K562 (cell line): ENCODE data around the gene TBC1D5. TPM values are rescaled to one million over a fixed set of nuclear protein-coding genes. Genes with fewer than 3 reads are reported as not detected.

Experiments used
- BCOR ChIP-seq: fragments of 450-650 bp; IDR thresholded peaks from 2 replicates; pipeline ENCODE4 v1.6.1; 2016
- BMI1 ChIP-seq: fragments of 150-350 bp; IDR thresholded peaks from 2 replicates; pipeline ENCODE4 v1.6.1; 2014; ENCODE audit warnings: low read length
- EWSR1 ChIP-seq: fragments of 450-650 bp; IDR thresholded peaks from 2 replicates; pipeline ENCODE4 v1.6.1; 2018; ENCODE audit warnings: borderline replicate concordance, mild to moderate bottlenecking, low read depth, moderate library complexity; ENCODE audit not compliant: partially characterized antibody
- GTF2F1 ChIP-seq: IDR thresholded peaks from 2 replicates; pipeline ENCODE4 v1.6.1; 2011; ENCODE audit warnings: low read depth, low read length, improper control_type of control experiment
- HDAC3 ChIP-seq: fragments of 450-650 bp; IDR thresholded peaks from 2 replicates; pipeline ENCODE4 v1.6.1; 2018; ENCODE audit warnings: borderline replicate concordance, mild to moderate bottlenecking, moderate library complexity; ENCODE audit not compliant: partially characterized antibody
- HEY1 ChIP-seq: fragments of 250-450 bp; sonication (Bioruptor Pico); IDR thresholded peaks from 2 replicates; pipeline ENCODE4 v1.5.0; 2020; ENCODE audit warnings: mild to moderate bottlenecking, moderate library complexity, borderline replicate concordance
- IRF9 ChIP-seq: fragments of 450-650 bp; IDR thresholded peaks from 2 replicates; pipeline ENCODE4 v1.6.1; 2016; ENCODE audit warnings: missing biosample characterization, missing genetic modification characterization
- KDM1A ChIP-seq, 2 experiments: fragments of 450-650 bp; IDR thresholded peaks; 2 replicates each; pipeline ENCODE4 v1.6.1; 2016; ENCODE audit warnings: mild to moderate bottlenecking in 2 of 2
- MTA1 ChIP-seq: fragments of 450-650 bp; IDR thresholded peaks from 2 replicates; pipeline ENCODE4 v1.6.1; 2017; ENCODE audit warnings: borderline replicate concordance
- MTA3 ChIP-seq: fragments of 450-650 bp; formaldehyde crosslinking; IDR thresholded peaks from 2 replicates; pipeline ENCODE4 v1.6.1; 2017; ENCODE audit warnings: mild to moderate bottlenecking, borderline replicate concordance
- MTF1 ChIP-seq: fragments of 250-450 bp; sonication (Bioruptor Pico); IDR thresholded peaks from 2 replicates; pipeline ENCODE4 v1.9.0; 2021; ENCODE audit warnings: moderate library complexity, mild to moderate bottlenecking, inconsistent platforms, borderline replicate concordance
- MXD1 ChIP-seq: fragments of 250-450 bp; sonication (Bioruptor Pico); IDR thresholded peaks from 2 replicates; pipeline ENCODE4 v1.8.0; 2021; ENCODE audit warnings: borderline replicate concordance, mild to moderate bottlenecking, moderate library complexity; ENCODE audit not compliant: poor library complexity, severe bottlenecking
- NRF1 ChIP-seq, 2 experiments: fragments of 450-650 bp; IDR thresholded peaks in 1 of 2; conservative IDR thresholded peaks in 1 of 2; 2 replicates each; pipeline ENCODE4 v1.6.1; 2014; ENCODE audit warnings: mild to moderate bottlenecking in 2 of 2
- TCFL5 ChIP-seq: fragments of 250-450 bp; sonication (Bioruptor Pico); conservative IDR thresholded peaks from 2 replicates; pipeline ENCODE4 v1.6.1; 2021; ENCODE audit warnings: mild to moderate bottlenecking, moderate library complexity, matching md5 sums
- TFAM ChIP-seq: fragments of 250-450 bp; sonication (Bioruptor Pico); conservative IDR thresholded peaks from 2 replicates; pipeline ENCODE4 v1.5.0; 2021; ENCODE audit warnings: mild to moderate bottlenecking, moderate library complexity
- ZBTB2 ChIP-seq: fragments of 450-650 bp; IDR thresholded peaks from 2 replicates; pipeline ENCODE4 v1.6.1; 2016; ENCODE audit warnings: antibody characterized with exemption
- ZC3H8 ChIP-seq: fragments of 450-650 bp; IDR thresholded peaks from 2 replicates; pipeline ENCODE4 v1.6.1; 2017
- ZNF146 ChIP-seq: IDR thresholded peaks from one replicate; pipeline ENCODE4 v1.6.1; 2018; ENCODE audit warnings: missing compliant biosample characterization; ENCODE audit not compliant: unreplicated experiment
- ZNF239 ChIP-seq: fragments of 250-450 bp; sonication (Bioruptor Pico); IDR thresholded peaks from 2 replicates; pipeline ENCODE4 v1.4.0; 2020; ENCODE audit warnings: mild to moderate bottlenecking
- ZNF253 ChIP-seq: fragments of 250-450 bp; sonication (Bioruptor Pico); conservative IDR thresholded peaks from 2 replicates; pipeline ENCODE4 v1.6.1; 2021; ENCODE audit warnings: mild to moderate bottlenecking
- ZNF316 ChIP-seq: fragments of 450-650 bp; IDR thresholded peaks from 2 replicates; pipeline ENCODE4 v1.6.1; 2016
- polyA plus RNA-seq, 8 experiments: library from polyadenylated mRNA; depleted of rRNA in 4 of 8; stranded (reverse) in 5 of 8; unstranded in 3 of 8; fragments of >200 nt; fragmentation: Nextera tagmentation in 2 of 8; fragmentation: Illumina TruSeq in 1 of 8; extraction: Ambion mirVana in 2 of 8; extraction: Trizol in 1 of 8; gene quantifications; 2 replicates each; pipeline versions ENCODE4 v1.2.1 to v1.2.3, GENCODE V29; 2011 to 2014; ENCODE audit warnings: inconsistent platforms in 1 of 8, missing spikeins in 1 of 8
- total RNA-seq, 7 experiments: library from RNA; depleted of rRNA in 6 of 7; stranded (reverse); fragments of >200 nt in 6 of 7; fragmentation: Illumina TruSeq in 2 of 7; extraction: Trizol in 2 of 7; gene quantifications; 2 replicates each; pipeline versions ENCODE4 v1.2.1 to v1.2.3, GENCODE V29; 2011 to 2021; ENCODE audit warnings: low replicate concordance in 1 of 7
- TF ChIP-seq, protein P1 (sequence below): fragments of 250-450 bp; sonication (Bioruptor Pico); IDR thresholded peaks from 2 replicates; pipeline ENCODE4 v1.5.0; 2021; ENCODE audit warnings: mild to moderate bottlenecking, borderline replicate concordance
- TF ChIP-seq, protein P2 (sequence below): fragments of 250-450 bp; sonication (Bioruptor Pico); IDR thresholded peaks from 2 replicates; pipeline ENCODE4 v1.9.0; 2021; ENCODE audit warnings: mild to moderate bottlenecking, inconsistent platforms

Gene TBC1D5
- total and polyA plus RNA-seq, 9 of the 15 experiments (the other 6 are each of a cell fraction or from before 2014, with no cell fraction given): 2.9 to 38.1 (median 25.6) TPM

DNA sequence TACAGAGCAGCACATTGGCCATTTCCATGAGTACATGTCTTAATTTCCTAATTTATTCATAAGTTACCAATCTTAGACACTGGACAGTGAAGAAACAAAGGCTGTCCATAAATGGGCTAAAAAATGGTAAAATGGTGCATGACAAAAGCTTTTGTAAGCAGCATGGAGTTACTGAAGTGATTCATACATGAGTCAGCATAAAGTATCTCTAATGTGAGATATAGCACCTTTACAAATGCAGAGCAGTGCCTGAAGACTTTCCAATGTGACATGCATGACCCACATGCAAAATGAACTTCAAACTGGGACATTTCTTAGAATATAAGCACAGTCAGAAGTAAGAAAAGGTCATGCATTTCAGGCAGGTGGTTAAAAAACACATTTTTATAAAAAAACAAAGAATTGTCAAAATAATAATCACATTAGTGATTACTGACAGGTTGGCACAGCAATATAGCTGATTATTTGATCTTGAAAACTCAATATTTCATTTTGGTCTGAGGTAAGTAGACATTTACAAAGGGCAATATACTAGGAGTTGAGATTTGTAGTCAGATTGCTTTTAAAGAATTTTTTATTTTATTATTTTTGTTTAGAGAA is 558.4 kb downstream of the TBC1D5 start (continued):
- TF ChIP-seq NRF1 (conservative IDR thresholded peaks at IDR 0.05 in 1 of 2, IDR thresholded peaks at IDR 0.05 in 1 of 2): no peak
- no peak for TF ChIP-seq TFAM (CRISPR knock-in tag)
- TF ChIP-seq HEY1 (CRISPR knock-in tag): no peak
- TF ChIP-seq IRF9: no peak
- no peak for TF ChIP-seq ZNF239 (CRISPR knock-in tag)
- no peak for TF ChIP-seq GTF2F1
- TF ChIP-seq ZC3H8: no peak
- no peak for TF ChIP-seq MTA1
- no peak for TF ChIP-seq EWSR1
- no peak for TF ChIP-seq ZBTB2
- TF ChIP-seq, protein P1, sequence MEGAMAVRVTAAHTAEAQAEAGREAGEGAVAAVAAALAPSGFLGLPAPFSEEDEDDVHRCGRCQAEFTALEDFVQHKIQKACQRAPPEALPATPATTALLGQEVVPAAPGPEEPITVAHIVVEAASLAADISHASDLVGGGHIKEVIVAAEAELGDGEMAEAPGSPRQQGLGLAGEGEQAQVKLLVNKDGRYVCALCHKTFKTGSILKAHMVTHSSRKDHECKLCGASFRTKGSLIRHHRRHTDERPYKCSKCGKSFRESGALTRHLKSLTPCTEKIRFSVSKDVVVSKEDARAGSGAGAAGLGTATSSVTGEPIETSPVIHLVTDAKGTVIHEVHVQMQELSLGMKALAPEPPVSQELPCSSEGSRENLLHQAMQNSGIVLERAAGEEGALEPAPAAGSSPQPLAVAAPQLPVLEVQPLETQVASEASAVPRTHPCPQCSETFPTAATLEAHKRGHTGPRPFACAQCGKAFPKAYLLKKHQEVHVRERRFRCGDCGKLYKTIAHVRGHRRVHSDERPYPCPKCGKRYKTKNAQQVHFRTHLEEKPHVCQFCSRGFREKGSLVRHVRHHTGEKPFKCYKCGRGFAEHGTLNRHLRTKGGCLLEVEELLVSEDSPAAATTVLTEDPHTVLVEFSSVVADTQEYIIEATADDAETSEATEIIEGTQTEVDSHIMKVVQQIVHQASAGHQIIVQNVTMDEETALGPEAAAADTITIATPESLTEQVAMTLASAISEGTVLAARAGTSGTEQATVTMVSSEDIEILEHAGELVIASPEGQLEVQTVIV: no peak
- TF ChIP-seq ZNF146 (CRISPR knock-in tag): no peak
- no peak for TF ChIP-seq BMI1
- no peak for TF ChIP-seq MTA3
- TF ChIP-seq MXD1: no peak
- TF ChIP-seq BCOR: no peak
- TF ChIP-seq ZNF316: peak; percentile 98
- no peak for TF ChIP-seq MTF1 (CRISPR knock-in tag)
- no peak for TF ChIP-seq HDAC3
- TF ChIP-seq TCFL5 (CRISPR knock-in tag): no peak
- TF ChIP-seq, protein P2, sequence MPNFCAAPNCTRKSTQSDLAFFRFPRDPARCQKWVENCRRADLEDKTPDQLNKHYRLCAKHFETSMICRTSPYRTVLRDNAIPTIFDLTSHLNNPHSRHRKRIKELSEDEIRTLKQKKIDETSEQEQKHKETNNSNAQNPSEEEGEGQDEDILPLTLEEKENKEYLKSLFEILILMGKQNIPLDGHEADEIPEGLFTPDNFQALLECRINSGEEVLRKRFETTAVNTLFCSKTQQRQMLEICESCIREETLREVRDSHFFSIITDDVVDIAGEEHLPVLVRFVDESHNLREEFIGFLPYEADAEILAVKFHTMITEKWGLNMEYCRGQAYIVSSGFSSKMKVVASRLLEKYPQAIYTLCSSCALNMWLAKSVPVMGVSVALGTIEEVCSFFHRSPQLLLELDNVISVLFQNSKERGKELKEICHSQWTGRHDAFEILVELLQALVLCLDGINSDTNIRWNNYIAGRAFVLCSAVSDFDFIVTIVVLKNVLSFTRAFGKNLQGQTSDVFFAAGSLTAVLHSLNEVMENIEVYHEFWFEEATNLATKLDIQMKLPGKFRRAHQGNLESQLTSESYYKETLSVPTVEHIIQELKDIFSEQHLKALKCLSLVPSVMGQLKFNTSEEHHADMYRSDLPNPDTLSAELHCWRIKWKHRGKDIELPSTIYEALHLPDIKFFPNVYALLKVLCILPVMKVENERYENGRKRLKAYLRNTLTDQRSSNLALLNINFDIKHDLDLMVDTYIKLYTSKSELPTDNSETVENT (CRISPR knock-in tag): no peak
- no peak for TF ChIP-seq ZNF253 (CRISPR knock-in tag)
- peak in 1 of 2 experiments; percentile 9; a peak in 1 of 4 replicates for TF ChIP-seq KDM1A (IDR thresholded peaks at IDR 0.05)
